ENCODE results near the gene KLF3.
"Not testable (repeated sequence)": the region's sequence is repeated elsewhere in the genome, so short reads cannot be mapped to it uniquely, and the experiment has no call there.

Gene KLF3

GRCh38 chr4:38663801-38664705 lies at the start of gene KLF3:
TSS of gene KLF3 (plus strand) at chr4:38664199. CDS start at chr4:38680626, 16,427 bp downstream.
- peak; percentile 83 for DNase-seq

DNA sequence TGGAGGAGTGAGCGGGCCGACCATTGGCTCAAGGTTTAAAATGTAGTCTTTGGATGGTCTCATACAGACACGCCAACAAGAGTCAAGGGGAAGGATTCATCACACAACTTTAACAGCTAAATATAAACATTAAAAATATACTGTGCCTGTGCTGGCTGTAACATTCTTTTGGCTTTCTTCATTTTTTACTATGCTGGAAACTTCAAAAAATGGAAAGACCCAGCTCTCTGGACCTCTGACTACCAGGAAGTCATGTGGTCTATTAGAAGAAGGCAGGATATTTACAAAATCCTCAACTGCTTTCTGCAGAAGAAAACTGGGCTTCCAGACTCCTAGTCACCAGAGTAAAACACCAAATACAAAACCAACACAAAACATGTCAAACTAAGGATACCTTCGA lies 49.8 kb upstream of the KLF3 start:
- no peak for DNase-seq

- no peak for DNase-seq
Measured at GRCh38 chr4:38615847-38616246, 48.2 kb upstream of the KLF3 start.

DNA sequence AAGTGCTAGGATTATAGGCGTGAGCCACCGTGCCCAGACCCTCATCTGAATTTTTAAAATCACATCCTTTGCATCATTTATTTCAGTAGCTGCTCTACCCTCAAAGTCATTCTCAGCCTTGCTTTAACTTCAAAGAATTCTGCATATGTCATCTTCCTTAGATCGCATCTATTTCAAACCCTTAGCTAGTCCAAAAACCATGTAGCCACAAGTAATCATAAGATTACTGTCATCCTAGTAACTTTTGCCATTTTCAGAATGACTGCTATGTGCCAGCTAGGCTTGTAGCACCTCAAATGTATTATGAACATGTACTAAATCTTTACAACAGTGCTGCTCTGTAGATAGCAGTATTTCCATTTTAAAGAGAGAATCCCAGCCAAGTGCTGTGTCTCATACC lies 45.5 kb upstream of the KLF3 start:
- no peak for DNase-seq

DNA sequence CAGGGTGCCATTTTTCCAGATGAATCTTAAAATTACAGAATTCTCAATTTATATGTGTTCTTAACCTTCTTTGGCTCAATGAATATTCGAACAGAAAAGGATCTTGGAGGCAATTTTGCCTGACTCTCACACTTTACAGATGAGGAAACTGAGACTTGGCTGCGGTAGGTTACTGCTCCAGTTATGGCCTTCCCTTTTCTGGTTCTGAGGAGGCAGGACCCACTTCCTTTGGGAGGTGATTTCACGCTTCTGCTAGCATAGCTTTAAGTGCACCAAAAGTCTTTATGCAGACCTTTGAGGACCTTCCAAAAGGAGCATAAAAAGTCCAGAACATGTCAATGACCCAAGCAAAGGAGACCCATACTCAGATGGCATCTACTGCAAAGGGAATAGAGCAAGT lies 44.7 kb upstream of the KLF3 start:
- DNase-seq, result no peak

DNA sequence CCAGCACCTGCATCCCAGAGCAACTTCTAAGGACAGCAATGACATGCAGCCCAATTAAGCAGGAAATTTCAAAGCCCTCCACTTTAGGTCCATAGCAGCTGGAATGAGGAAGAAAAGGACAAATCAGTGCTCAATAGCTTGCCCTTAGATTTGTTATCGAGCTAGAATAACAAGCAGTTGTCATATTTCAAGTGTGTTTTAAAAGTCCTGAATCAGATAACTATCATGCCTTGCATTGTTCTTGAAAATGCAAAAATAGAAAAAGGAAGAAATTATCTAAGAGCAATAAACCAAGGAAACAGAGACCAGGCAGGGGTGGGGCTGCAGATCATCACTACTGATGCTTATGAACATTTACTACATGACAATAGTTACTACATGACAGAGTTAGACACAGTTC lies 43.9 kb upstream of the KLF3 start:
- no peak for DNase-seq

DNA sequence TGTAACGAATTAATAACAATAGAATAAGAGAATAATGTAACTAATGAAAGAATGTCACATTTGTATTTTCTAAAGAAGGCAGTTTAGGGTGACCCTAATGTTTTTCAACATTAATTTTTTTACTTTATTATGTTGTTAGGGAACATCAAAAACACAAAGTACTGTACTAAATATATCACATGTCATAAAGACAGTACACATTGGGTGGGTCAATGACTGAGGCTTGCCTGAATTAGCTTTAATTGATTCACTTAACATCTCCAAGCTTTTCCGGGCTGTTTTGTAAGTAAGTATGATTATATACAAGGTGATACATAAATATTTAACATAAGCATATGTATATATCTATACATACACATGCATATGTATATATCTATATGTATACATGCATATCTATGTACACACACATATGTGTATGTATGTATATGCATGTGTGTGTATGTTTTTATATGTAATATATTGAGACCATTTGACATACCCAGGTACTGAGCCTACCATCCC lies 43.4 kb upstream of the KLF3 start:
- DNase-seq, result no peak

GRCh38 chr4:38621028-38621684 lies 42.8 kb upstream of the KLF3 start:
- no peak for DNase-seq

DNA sequence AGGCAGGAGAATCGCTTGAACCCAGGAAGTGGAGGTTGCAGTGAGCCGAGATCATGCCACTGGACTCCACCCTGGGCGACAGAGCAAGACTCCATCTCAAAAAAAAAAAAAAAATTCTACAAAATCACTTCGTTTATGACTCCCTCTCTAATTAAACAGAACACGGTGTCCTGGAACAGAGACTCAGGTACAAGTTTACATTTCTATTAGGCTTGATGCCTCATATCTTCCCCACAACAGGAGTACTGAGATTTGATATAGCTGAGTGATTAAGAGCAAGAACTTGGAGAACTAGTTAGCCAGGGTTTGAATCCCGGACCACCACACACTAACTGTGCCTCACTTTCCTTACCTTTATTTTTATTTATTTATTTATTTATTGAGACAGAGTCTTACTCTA lies 42.2 kb upstream of the KLF3 start:
- no peak for DNase-seq

- not testable (repeated sequence) for DNase-seq
Measured at GRCh38 chr4:38622340-38622739, 41.7 kb upstream of the KLF3 start.

GRCh38 chr4:38623260-38623659 lies 40.7 kb upstream of the KLF3 start:
- DNase-seq, result no peak

GRCh38 chr4:38624311-38624710 lies 39.7 kb upstream of the KLF3 start:
- DNase-seq, result no peak

DNA sequence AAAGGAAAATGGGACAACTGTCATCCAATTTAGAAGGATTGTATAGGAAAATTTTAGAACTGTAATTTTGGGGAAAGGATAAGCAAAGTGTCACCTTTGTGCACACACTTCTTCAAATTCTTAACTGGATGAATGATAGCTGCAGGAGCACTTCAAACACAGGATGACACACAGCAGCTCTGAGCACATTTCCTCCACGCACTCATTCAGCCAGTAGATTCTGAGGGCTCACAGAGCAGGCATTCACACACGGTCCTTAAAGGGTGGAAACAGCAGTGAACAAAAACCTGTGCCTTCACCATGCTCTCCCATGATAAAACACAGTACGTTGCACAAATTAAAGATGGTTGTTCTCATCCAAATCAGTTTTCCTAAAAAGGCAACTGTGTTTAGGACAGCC lies 38.5 kb upstream of the KLF3 start:
- DNase-seq, result no peak

- not testable (repeated sequence) for DNase-seq
Measured at GRCh38 chr4:38626901-38627444, 37.0 kb upstream of the KLF3 start.

DNA sequence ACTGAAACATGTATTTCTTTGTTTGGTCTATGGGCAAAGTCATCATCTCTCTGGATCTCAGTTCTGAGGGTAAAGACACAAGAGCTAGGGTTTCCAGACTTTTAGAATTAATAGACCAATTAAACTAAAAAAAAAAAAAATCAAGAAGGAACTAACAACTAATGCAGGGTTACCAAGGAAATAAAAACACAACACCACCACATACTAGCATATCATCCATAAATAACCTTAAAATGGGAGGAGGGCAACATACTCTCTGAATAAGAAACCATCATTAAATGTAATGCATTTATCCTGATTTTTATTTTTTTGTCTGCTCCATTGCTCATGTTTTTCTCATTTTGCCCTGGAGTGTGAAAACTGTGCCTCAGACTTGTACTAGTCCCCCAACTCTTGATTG lies 33.5 kb upstream of the KLF3 start:
- no peak for DNase-seq

- no peak for DNase-seq
Measured at GRCh38 chr4:38634047-38634759, 29.8 kb upstream of the KLF3 start.

DNA sequence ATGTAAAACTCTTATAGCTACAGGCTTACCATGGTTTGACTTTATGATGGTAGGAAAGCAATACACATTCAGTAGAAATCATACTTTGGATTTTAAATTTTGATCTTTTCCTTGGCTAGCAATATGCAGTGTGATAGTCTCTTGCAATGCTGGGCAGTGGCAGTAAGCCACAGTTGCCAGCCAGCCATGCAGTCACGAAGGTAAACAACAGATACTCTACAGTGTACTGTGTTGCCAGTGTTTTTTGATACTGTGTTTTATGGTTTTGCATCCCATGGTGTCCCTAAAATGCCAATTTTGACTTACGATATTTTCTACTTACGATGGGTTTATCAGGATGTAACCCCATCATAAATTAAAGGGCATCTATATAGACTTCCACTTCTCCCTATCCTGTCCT lies 24.8 kb upstream of the KLF3 start:
- DNase-seq, result no peak

- no peak for DNase-seq
Measured at GRCh38 chr4:38641811-38642210, 22.2 kb upstream of the KLF3 start.

GRCh38 chr4:38644201-38644600 lies 19.8 kb upstream of the KLF3 start:
- DNase-seq, result no peak

GRCh38 chr4:38647101-38647819 lies 16.7 kb upstream of the KLF3 start:
- DNase-seq, result no peak

DNA sequence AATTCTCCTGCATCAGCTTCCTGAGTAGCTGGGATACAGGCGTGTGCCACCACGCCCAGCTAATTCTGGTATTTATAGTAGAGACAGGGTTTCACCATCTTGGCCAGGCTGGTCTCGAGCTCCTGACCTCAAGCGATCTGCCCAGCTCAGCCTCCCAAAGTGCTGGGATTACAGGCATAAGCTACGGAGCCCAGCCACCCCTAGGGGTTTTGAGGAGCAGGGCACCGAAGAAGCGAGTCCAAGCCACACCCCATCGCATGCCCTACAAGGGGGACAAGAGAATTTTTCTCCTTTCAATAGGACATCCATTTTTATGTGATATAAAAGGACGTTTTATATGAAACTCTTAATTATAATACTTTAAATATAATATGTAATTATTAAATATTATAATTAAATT lies 13.9 kb upstream of the KLF3 start:
- DNase-seq, result no peak

- peak; percentile 35 for DNase-seq
Measured at GRCh38 chr4:38654273-38654672, 9.7 kb upstream of the KLF3 start.

DNA sequence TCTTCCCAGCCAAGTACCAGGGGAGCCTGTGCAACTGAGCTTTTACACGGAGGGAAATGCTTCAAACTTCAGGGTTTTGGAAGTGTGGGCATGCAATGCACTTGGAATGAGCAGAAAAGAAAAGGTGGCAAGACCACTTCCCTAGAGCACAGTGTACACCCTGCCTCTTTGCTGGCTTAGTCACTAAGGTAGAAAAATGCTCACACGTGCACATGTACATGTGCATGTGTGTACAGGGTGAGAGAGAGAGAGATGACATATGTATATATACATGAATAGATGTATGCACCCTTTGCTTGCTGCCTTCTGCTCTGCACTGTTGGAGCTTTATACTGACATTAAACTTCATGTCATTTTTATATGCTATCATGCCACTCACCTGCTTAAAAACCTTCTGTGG lies 7.9 kb upstream of the KLF3 start:
- no peak for DNase-seq

Data from retina (tissue), 1 donor.